ENCODE results near the gene GRK5.

The GRK5 gene

GRCh38 chr10:119505131-119505551, 297.8 kb downstream of the GRK5 start:
- no peak for DNase-seq (ENCODE audit: low read depth)
- H3K4me3 ChIP-seq (ENCODE audit: low read depth, low read length): no peak overlapping the region

More at GRCh38 chr10:119505131-119505551, 297.8 kb downstream of the GRK5 start:
- TF ChIP-seq, protein P1, sequence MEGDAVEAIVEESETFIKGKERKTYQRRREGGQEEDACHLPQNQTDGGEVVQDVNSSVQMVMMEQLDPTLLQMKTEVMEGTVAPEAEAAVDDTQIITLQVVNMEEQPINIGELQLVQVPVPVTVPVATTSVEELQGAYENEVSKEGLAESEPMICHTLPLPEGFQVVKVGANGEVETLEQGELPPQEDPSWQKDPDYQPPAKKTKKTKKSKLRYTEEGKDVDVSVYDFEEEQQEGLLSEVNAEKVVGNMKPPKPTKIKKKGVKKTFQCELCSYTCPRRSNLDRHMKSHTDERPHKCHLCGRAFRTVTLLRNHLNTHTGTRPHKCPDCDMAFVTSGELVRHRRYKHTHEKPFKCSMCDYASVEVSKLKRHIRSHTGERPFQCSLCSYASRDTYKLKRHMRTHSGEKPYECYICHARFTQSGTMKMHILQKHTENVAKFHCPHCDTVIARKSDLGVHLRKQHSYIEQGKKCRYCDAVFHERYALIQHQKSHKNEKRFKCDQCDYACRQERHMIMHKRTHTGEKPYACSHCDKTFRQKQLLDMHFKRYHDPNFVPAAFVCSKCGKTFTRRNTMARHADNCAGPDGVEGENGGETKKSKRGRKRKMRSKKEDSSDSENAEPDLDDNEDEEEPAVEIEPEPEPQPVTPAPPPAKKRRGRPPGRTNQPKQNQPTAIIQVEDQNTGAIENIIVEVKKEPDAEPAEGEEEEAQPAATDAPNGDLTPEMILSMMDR (conservative IDR thresholded peaks at IDR 0.05; ENCODE audit: low read depth, low read length): no peak

Data from choroid plexus epithelial cell (primary cell).